ENCODE measurements around the gene ADGRG6.

The ADGRG6 gene

GRCh38 chr6:142455957-142456589 is 154.3 kb downstream of the ADGRG6 start:
- DNase-seq, result no peak

GRCh38 chr6:142457638-142458406 is 156.0 kb downstream of the ADGRG6 start:
- no peak for DNase-seq

- no peak for DNase-seq
These were observed 157.0 kb downstream of the ADGRG6 start for GRCh38 chr6:142458836-142459235.

- no peak for DNase-seq
These were observed 157.5 kb downstream of the ADGRG6 start for GRCh38 chr6:142459271-142459670.

GRCh38 chr6:142462260-142462659 is 160.5 kb downstream of the ADGRG6 start:
- DNase-seq, result no peak

- DNase-seq, result no peak
These were observed 162.2 kb downstream of the ADGRG6 start for GRCh38 chr6:142463988-142464387.

GRCh38 chr6:142469220-142469619 is 167.4 kb downstream of the ADGRG6 start:
- no peak for DNase-seq

GRCh38 chr6:142470421-142470820 is 168.6 kb downstream of the ADGRG6 start:
- no peak for DNase-seq

- DNase-seq, result peak; percentile 30
These were observed 172.9 kb downstream of the ADGRG6 start for GRCh38 chr6:142474531-142475289.

- DNase-seq, result no peak
These were observed 174.6 kb downstream of the ADGRG6 start for GRCh38 chr6:142476452-142476851.

- DNase-seq, result peak; percentile 30
These were observed 176.3 kb downstream of the ADGRG6 start for GRCh38 chr6:142478117-142478516.

- DNase-seq, result no peak
These were observed 179.7 kb downstream of the ADGRG6 start for GRCh38 chr6:142481466-142481865.

- no peak for DNase-seq
These were observed 180.4 kb downstream of the ADGRG6 start for GRCh38 chr6:142482249-142482648.

GRCh38 chr6:142482974-142483373 is 181.2 kb downstream of the ADGRG6 start:
- no peak for DNase-seq

GRCh38 chr6:142485256-142485655 is 183.4 kb downstream of the ADGRG6 start:
- DNase-seq, result no peak

- DNase-seq, result no peak
These were observed 188.2 kb downstream of the ADGRG6 start for GRCh38 chr6:142489722-142490610.
